Endothelial cell (in vitro differentiated cells): ENCODE measurements around the gene BAIAP2. TPM values are rescaled to one million over a fixed set of nuclear protein-coding genes. Genes with fewer than 3 reads are reported as not detected.

Experiments used
- DNase-seq: peaks from one replicate; pipeline ENCODE4 v3.0.0; 2021; ENCODE audit warnings: low spot score
- H3K27ac Mint-ChIP-seq: one replicate; pipeline ENCODE4 v1.8.0; 2021; ENCODE audit warnings: mixed read lengths, inconsistent platforms; ENCODE audit not compliant: unreplicated experiment
- H3K27me3 Mint-ChIP-seq: one replicate; pipeline ENCODE4 v1.8.0; 2021; ENCODE audit warnings: mild to moderate bottlenecking, moderate library complexity, mixed read lengths, inconsistent platforms; ENCODE audit not compliant: unreplicated experiment
- H3K36me3 Mint-ChIP-seq: one replicate; pipeline ENCODE4 v1.8.0; 2021; ENCODE audit warnings: mild to moderate bottlenecking, low read depth, mixed read lengths, inconsistent platforms; ENCODE audit not compliant: unreplicated experiment
- H3K4me1 Mint-ChIP-seq: one replicate; pipeline ENCODE4 v1.8.0; 2021; ENCODE audit warnings: mild to moderate bottlenecking, mixed read lengths, inconsistent platforms; ENCODE audit not compliant: unreplicated experiment
- H3K4me3 Mint-ChIP-seq: one replicate; pipeline ENCODE4 v1.8.0; 2021; ENCODE audit warnings: mild to moderate bottlenecking, mixed read lengths, inconsistent platforms; ENCODE audit not compliant: unreplicated experiment
- H3K9me3 Mint-ChIP-seq: one replicate; pipeline ENCODE4 v1.8.0; 2021; ENCODE audit warnings: mixed read lengths, inconsistent platforms; ENCODE audit not compliant: unreplicated experiment
- microRNA-seq: library from miRNA; unstranded; fragments of <30 nt; microRNA quantifications from one replicate; pipeline ENCODE4, GENCODE V29; 2020; ENCODE audit not compliant: unreplicated experiment
- total RNA-seq: library from RNA; stranded (reverse); fragmentation: NEBNext Ultra II Directional; extraction: Animal tissue kit (Norgen Biotek cat#: 25700); gene quantifications from one replicate; pipeline ENCODE4 v1.2.1, GENCODE V29; 2021; ENCODE audit not compliant: unreplicated experiment
- TF ChIP-seq, protein P1 (sequence below): fragments of 200-600 bp; sonication (generic); IDR thresholded peaks from one replicate; pipeline ENCODE4 v1.5.0; 2021; ENCODE audit warnings: antibody characterized with exemption; ENCODE audit not compliant: unreplicated experiment

BAIAP2 gene
- total RNA-seq, 1 donor from 2014 or later, result 67.8 TPM

DNA sequence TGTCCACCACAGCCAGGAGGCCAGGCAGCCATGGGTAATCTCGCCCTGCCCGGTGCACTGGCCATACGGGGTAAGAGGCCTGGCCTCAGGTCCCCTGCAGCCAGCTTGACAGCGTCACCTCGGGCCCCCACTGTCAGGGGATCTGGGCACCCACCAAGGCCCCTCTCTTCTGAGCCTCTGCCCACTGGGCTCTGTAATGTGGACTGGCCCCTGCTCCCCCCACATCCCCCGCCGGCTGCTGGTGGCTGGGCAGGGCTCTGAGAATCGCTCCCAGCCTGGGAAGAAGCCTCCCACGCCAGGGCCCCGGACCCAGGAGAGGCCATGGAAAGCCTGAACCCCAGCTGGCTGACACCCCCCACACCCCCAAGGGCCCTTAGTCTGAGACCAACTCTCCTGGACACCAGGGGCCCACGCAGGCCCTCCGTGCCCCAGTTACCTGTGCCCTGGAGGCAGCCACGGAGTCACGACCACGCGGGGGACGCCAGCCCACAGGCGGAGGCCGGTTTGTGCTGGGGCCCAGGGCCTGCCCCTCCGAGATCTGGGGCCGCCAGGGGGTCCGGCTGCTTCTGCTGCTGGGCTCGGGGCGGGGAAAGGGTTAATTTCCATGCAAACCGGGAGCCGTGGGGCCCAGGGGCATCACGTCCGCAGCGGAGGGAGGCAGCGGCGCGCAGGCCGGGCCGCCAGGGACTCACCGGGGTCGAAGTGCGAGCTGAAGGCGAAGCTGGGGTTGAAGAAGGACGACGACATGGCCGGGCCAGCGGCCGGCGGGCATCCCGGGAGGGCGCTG, 130.5 kb downstream of the BAIAP2 start, which contains the start of gene PVALEF:
Gene PVALEF (plus strand): TSS at position 262 of the 787 bp plus-strand sequence. CDS start 15,720 bp downstream, outside the sequence.
- Mint-ChIP-seq H3K36me3 (no peaks in the 10 kb centered on the region), H3K4me1 (peaks cover 4% of the 10 kb centered on the region), H3K4me3 (no peak within 1 kb of the TSS), H3K27ac (no peak within 1 kb of the TSS), H3K9me3 (no peaks in the 10 kb centered on the region), H3K27me3 (peaks cover 7% of the 10 kb centered on the region)
- peak; percentile 49 for DNase-seq
- TF ChIP-seq, protein P1, sequence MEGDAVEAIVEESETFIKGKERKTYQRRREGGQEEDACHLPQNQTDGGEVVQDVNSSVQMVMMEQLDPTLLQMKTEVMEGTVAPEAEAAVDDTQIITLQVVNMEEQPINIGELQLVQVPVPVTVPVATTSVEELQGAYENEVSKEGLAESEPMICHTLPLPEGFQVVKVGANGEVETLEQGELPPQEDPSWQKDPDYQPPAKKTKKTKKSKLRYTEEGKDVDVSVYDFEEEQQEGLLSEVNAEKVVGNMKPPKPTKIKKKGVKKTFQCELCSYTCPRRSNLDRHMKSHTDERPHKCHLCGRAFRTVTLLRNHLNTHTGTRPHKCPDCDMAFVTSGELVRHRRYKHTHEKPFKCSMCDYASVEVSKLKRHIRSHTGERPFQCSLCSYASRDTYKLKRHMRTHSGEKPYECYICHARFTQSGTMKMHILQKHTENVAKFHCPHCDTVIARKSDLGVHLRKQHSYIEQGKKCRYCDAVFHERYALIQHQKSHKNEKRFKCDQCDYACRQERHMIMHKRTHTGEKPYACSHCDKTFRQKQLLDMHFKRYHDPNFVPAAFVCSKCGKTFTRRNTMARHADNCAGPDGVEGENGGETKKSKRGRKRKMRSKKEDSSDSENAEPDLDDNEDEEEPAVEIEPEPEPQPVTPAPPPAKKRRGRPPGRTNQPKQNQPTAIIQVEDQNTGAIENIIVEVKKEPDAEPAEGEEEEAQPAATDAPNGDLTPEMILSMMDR, result no peak

DNA sequence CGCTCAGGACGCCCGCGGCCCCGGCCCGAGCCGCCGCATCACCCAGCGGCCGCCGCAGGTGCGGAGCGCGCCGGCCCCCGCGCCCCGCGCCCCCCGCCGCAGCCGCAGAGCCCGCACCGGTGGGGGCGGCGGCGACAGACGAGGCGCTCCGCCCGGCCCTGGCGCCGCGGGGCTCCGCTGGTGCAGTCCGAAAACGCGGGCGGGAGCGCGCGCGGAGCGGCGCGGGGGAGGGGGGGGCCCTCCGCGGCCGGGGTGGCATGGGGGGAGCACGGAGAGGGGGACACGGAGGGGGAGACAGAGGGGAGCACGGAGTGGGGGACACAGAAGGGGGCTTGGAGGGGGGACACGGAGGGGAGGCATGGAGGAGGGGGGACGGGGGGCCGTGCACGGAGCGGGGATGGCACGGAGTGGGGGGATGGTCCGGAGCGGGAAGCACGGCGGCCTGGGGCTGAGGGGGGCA, 131.1 kb downstream of the BAIAP2 start, which contains the start of gene AATK:
Gene AATK (minus strand): TSS at position 189 of the 460 bp plus-strand sequence. CDS start 229 bp downstream, outside the sequence.
- H3K27ac Mint-ChIP-seq, result no peak within 1 kb of the TSS
- peaks cover 7% of the 10 kb centered on the region for H3K27me3 Mint-ChIP-seq
- no peaks in the 10 kb centered on the region for H3K36me3 Mint-ChIP-seq
- H3K4me3 Mint-ChIP-seq, result no peak within 1 kb of the TSS
- H3K9me3 Mint-ChIP-seq, result no peaks in the 10 kb centered on the region
- H3K4me1 Mint-ChIP-seq, result peaks cover 2% of the 10 kb centered on the region
- no peak for DNase-seq
- TF ChIP-seq, protein P1, result no peak

Small RNAs within 50 kb of the gene (microRNA-seq; reads per million reads assigned to microRNA genes)
- gene MIR1250 (2.2 reads per million, percentile 31 among the genes with 10 or more reads in this experiment), gene MIR3065 (not detected), gene MIR338 (not detected), gene MIR657 (not detected)

Other genes with a start within 250 kb of the BAIAP2 start
- 34.3 TPM for gene CHMP6, start 43.3 kb upstream of the BAIAP2 start, total RNA-seq
- not detected for gene PVALEF, start 130.4 kb downstream of the BAIAP2 start, total RNA-seq
- gene AATK, start 131.1 kb downstream of the BAIAP2 start, total RNA-seq, result 7.7 TPM
- 21.1 TPM for gene CEP131, start 187.8 kb downstream of the BAIAP2 start, total RNA-seq
- gene TEPSIN, start 203.9 kb downstream of the BAIAP2 start, total RNA-seq, result 43.8 TPM
- gene NDUFAF8, start 204.2 kb downstream of the BAIAP2 start, total RNA-seq, result 31.2 TPM